ENCODE results near the gene THRAP3. TPM values are rescaled to one million over a fixed set of nuclear protein-coding genes. Genes with fewer than 3 reads are reported as not detected.

The THRAP3 gene
- total and polyA plus RNA-seq, 2 of the 8 experiments (the other 6 are each of a cell fraction or from before 2014, with no cell fraction given) = 40.2 to 183 TPM

DNA sequence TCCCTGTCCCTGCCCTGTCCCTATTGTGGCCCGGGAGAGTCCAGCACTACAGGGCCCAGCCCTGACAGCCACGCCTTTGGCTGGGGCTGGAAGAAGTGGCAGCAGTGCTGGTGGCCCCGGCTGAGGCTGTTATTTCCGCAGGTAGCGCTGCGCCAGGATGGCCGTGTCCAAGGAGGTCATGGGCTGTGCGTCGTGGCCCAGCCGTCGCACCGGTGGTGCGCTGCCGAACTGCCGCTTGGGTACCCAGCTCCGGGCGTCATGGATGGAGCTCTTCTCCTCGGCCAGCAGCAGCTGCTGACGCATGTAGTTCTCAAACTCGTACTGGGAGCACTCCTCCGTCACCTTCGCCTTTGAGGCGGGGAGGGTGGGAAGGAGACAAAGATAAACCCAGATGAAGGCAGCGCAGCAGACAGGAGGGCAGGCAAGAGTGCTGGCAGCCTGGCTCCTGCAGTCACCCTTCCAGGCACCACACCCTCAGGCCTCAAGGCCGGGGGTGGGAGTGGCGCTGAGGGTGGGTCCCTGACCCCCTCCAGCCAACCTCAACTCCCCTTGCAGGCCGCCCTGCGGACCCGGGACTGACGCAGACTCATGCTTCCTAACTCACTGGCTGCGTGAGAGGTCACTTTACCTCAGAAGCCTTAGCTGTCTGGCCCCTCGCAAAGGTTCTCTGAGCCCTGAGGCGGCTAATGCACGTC, 117.5 kb downstream of the THRAP3 start (continued):
- TF ChIP-seq CBX5 (IDR thresholded peaks at IDR 0.05; ENCODE audit: low read depth, low read length) (no peak), RBBP5 (IDR thresholded peaks at IDR 0.05; ENCODE audit: borderline replicate concordance, low read depth, low read length) (no peak)

All from H1 (cell line).